GM04504 (cell line): ENCODE data around the gene COMMD4.
"Not testable (repeated sequence)": the region's sequence is repeated elsewhere in the genome, so short reads cannot be mapped to it uniquely, and the experiment has no call there.

ENCODE experiments used
- DNase-seq: peaks from one replicate; pipeline ENCODE4 v3.0.0-alpha.2; 2012; ENCODE audit warnings: low read depth

Gene COMMD4

GRCh38 chr15:75333654-75334419 lies 2.0 kb upstream of the COMMD4 start:
- DNase-seq: not testable (repeated sequence)

DNA sequence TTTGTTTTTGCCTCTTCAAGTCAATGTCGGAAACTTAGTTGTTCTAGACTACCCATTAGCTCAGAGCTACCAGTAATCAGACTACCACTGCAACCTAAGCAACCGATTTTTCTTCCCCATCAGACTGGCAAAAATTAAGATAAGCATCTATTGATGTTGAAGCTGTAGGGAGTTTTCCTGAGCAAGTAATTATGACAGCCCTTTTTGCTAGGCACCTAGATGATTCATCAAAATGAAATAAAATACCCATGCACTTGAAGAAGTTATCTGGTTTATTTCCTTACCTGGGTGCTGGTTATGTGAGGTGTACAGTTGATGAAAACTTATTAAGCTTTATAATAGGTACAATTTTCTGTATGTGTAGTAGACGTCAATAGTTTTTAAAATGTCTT lies 554 bp upstream of the COMMD4 start:
- DNase-seq: no peak

DNA sequence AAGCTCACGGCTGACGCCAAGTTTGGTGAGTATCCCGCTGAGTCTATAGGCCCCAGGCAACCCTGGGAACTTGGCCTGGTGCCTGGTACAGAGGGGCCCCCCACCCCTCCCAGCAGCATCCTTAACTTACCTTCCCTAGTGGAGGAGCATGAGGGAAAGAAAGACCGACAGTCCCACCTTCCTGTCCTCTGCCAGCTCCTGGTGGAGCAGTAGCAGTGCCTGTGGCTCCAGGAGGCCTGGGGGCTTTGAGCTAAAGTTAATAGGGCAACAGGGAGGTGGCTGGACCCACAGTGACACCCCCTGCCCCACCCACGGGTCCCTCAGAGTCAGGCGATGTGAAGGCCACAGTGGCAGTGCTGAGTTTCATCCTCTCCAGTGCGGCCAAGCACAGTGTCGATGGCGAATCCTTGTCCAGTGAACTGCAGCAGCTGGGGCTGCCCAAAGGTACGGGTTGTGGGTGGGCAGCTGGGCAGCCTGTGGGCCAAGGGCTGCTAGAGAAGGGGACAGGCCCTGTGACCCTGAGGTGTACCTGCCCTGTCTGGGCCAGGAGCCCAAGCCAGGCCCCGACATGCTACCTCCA lies 2.9 kb downstream of the COMMD4 start:
- DNase-seq: no peak

DNA sequence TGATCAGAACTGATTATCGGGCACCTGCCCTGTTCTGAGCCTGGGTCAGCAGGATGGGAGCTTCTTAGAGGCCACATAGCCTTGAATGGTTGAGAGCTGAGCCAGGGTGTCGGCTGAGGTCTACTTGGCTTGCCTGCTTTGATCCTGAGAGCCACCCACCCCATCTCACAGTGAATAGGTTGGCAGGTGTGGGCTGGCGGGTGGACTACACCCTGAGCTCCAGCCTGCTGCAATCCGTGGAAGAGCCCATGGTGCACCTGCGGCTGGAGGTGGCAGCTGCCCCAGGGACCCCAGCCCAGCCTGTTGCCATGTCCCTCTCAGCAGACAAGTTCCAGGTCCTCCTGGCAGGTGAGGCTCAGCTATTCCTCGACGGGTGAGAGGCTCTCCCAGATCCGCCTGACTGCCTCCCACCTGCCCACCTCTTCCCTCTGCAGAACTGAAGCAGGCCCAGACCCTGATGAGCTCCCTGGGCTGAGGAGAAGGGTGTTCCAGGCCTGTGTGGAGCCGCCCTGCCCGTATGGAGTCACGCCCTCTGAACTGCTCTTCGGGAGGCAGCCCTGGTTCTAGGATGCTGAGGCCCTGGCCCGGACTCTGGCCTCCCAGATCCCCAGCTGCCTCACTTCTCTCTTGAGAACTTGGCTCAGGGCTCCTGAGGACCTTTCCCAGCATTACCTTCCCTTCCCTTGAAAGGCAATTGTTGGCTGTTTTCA lies 3.8 kb downstream of the COMMD4 start:
- no peak for DNase-seq

DNA sequence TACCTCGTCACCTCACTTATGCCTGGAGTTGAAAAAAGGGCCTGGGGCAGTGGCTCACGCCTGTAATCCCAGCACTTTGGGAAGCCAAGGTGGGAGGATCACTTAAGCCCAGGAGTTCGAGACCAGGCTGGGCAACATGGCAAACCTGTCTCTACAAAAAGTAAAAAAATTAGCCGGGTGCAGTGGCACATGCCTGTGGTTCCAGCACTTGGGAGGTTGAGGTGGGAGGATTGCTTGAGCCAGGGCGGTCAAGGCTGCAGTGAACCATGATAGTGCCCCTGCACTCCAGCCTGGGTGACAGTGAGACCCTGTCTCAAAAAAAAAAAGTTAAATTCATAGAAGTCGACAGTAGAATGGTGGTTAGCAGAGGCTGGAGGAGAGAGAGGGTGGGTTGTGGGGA lies 6.4 kb downstream of the COMMD4 start:
- DNase-seq: no peak

DNA sequence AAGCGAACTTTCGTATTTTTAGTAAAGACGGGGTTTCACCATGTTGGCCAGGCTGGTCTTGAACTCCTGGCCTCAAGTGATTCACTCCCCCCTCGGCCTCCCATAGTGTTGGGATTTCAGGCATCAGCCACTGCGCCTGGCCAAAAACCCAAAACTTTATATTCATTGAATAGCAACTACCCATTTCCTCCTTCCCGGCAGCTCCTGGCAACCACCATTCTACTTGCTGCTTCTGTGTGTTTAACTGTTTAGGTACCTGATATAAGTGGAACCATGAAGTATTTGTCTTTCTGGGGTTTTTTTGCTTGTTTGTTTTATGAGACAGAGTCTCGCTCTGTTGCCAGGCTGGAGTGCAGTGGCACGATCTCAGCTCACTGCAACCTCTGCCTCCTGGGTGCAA lies 8.1 kb downstream of the COMMD4 start:
- not testable (repeated sequence) for DNase-seq

DNA sequence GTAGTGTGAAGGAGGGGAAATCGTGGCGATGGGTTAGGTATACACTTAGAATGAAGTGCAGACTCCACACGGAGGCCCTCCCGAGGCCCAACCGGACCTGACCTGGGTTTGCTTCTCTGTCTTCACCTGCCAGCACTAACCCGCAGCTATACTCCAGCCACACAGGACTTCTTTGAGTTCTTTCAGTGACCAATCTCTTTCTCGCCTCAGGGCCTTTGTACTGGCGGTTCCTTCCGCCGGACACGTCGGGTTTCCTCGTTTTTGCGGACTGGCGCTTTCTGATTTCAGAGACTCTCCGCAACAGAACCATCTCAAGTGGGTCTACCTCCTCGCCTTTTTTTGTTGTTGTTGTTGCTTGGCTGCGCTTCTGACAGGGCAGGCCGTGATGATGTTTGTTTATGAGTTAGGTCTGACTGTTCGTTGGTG lies 10.9 kb downstream of the COMMD4 start, which contains the start of gene NEIL1:
Gene NEIL1 (plus strand): TSS at position 244 of the 426 bp plus-strand sequence. CDS start 1,867 bp downstream, outside the sequence.
- DNase-seq: no peak

- no peak for DNase-seq
These were observed 11.6 kb downstream of the COMMD4 start for GRCh38 chr15:75347222-75348033.

GRCh38 chr15:75348034-75348561 lies 12.2 kb downstream of the COMMD4 start:
- no peak for DNase-seq

DNA sequence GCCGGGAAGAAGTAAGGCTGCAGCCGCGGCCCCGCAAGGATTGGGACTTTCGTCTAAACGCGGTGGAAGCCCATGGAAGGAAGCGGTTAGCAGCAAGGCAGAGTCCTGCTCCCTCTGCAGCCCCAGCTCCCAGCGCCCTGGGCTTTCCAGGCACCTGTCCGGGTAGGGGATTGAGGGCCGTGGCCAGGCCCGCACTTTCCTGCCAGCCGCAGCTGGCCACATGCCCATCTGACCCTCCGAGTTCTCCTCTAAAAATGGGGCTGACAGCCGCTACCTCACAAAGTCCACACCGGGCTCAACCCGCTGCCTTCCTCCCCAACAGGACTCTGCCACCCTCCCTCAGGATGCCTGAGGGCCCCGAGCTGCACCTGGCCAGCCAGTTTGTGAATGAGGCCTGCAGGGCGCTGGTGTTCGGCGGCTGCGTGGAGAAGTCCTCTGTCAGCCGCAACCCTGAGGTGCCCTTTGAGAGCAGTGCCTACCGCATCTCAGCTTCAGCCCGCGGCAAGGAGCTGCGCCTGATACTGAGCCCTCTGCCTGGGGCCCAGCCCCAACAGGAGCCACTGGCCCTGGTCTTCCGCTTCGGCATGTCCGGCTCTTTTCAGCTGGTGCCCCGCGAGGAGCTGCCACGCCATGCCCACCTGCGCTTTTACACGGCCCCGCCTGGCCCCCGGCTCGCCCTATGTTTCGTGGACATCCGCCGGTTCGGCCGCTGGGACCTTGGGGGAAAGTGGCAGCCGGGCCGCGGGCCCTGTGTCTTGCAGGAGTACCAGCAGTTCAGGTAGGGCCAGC lies 12.9 kb downstream of the COMMD4 start:
- no peak for DNase-seq

- DNase-seq: not testable (repeated sequence)
These were observed 13.4 kb downstream of the COMMD4 start for GRCh38 chr15:75349351-75349669.

DNA sequence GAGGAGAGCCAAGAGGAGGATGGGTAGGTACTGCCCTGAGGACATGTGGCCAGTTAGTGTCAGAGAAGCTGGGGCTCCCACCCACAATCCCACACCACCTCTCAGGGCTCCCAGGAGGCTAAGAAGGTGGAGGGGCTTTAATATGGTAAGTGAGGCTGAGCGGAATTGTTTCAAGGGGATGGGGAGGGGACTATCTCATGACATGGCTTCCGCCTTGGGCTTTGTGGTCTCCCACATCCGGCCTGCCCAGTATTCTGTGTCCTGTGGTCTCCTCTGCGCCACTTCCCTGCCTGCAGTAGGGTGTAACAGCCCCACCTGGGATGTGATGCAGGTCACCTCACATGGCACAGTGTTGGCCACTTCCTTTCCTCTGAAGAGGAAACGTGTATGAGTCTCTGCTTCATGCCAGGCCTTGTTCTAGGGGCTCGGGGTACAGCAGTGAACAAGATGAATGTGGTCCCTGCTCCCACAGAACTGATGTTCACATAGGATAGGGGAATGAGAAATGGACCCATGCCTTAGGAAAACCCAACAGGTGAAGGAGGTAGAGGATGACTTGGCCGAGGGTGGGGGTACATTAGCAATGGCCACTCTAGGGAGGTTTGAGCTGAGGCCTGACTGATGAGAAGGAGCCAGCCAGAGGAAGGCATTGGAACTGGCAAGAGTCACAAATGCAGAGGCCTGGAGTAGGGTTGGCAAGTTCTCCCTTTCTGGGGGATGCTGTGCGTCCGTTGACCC lies 14.2 kb downstream of the COMMD4 start:
- no peak for DNase-seq

GRCh38 chr15:75350601-75351361 lies 14.9 kb downstream of the COMMD4 start:
- DNase-seq: no peak

DNA sequence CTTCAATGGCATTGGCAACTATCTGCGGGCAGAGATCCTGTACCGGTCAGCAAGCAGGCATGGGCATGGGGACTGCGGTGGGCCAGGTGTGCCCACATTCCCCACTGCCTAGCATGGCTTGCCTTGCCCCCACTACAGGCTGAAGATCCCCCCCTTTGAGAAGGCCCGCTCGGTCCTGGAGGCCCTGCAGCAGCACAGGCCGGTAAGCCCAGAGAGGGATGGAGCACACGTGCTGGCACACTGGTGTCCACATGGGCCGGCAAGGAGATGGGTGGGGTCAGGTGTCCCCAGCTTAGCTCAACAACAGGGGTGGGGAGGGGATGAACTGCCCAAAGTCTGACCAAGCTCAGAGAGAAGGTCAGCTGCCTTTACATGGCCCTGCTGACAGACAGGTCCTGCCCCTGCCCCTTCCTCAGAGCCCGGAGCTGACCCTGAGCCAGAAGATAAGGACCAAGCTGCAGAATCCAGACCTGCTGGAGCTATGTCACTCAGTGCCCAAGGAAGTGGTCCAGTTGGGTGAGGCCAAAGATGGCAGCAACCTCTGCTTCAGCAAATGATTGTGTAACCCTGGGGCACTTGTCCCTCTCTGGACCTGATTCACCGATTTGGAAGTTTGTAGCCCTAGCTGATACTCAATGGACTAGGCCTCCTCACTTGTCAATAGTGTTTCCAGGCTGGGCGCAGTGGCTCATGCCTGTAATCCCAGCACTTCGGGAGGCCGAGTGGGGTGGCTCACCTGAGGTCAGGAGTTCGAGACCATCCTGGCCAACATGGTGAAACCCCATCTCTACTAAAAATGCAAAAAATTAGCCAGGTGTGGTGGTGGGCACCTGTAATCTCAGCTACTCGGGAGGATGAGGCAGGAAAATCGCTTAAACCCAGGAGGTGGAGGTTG lies 16.6 kb downstream of the COMMD4 start:
- no peak for DNase-seq

- no peak for DNase-seq
These were observed 17.7 kb downstream of the COMMD4 start for GRCh38 chr15:75353604-75354003.

GRCh38 chr15:75354454-75354853 lies 18.6 kb downstream of the COMMD4 start:
- no peak for DNase-seq

DNA sequence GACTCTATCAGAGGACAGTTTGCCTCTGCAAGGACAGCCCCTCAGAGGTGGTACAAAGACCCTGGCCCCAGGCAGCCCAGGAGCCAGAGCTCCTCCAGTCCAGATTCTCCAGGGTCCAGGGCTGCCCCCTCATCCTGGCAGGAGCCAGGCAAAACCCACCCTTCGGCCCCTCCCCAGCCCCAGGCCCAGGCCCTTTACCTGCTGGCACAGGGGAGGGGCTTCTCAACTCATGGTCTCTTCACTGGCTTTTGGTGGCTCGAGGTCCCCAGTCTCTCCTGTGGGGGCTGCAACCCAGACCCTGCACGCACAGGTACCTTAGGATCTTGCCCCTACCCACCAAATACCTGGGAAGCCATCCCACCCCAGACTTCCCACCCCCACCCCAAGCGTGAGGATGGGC lies 19.5 kb downstream of the COMMD4 start:
- DNase-seq: no peak

DNA sequence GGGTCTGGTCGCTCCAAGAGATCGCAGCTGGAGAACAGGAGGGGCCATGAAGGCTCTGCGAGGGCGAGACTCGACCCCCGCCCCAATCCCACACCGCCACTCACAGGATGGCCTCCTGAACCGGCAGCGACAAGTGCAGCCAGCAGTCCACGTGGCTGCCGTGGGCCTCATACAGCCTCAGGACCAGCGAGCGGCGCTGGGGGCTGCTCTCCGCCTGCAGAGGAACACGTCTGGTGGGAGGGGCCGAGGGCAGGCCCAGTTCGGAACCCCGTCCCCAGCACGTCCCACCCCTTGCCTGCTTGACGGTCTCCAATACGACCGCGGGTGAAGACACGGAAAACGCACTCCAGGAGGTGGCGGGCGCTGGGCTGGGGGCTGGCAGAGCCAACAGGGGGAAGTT lies 20.1 kb downstream of the COMMD4 start:
- no peak for DNase-seq

DNA sequence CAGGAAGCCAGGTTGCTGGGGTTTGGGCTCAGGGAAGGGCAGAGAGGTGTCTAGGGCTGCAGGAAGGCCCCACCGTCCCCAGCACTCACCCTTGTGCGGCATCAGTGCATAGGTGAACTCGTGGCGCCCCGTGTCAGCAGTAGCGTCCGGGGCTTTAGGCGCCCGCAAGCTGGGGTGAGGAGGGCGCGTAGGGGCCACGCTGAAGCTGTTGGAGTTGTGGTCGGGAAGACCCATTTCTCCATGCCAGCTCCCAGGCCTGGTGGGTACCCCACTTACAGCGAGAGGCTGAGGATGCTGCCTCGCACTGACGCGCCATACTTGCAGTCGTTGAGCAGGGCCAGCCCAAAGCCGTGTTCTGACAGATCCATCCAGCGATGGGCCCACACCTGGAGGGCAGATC lies 20.7 kb downstream of the COMMD4 start:
- DNase-seq: no peak
